Measurements from ENCODE around the gene MCL1. TPM values are rescaled to one million over a fixed set of nuclear protein-coding genes. Genes with fewer than 3 reads are reported as not detected.
A peak's percentile ranks its signal among the peaks of the same experiment; 100 is the strongest.

Gene MCL1
- total RNA-seq, 4 donors from 2014 or later = 235 to 306 (median 258) TPM

GRCh38 chr1:150557065-150557600 is 22.3 kb downstream of the MCL1 start:
- H3K9me3 ChIP-seq = no peaks in the 10 kb centered on the region
- peaks cover 0 to 40% (median 0%) of the 10 kb centered on the region in 3 donors for H3K36me3 ChIP-seq
- no peak for TF ChIP-seq EP300 (IDR thresholded peaks at IDR 0.05)
- no peak for TF ChIP-seq CTCF (IDR thresholded peaks at IDR 0.05)
- no peak for TF ChIP-seq POLR2A (IDR thresholded peaks at IDR 0.05)
- H3K4me1 ChIP-seq = peaks cover 5 to 78% (median 43%) of the 10 kb centered on the region in 4 donors
- H3K27ac ChIP-seq = peak overlapping the region in 2 of 4 donors; percentile 35 to 100
- no peak for DNase-seq (ENCODE audit: low spot score in 2 of 2)
- WGBS, 2 donors = 80 to 86% methylated on average over 22 to 24 of the region's 26 CpGs
- H3K4me3 ChIP-seq = no peak overlapping the region
- no peaks in the 10 kb centered on the region for H3K27me3 ChIP-seq

GRCh38 chr1:150555971-150556865 is 23.2 kb downstream of the MCL1 start:
- Histone ChIP-seq H3K9me3 (no peaks in the 10 kb centered on the region), H3K36me3 (peaks cover 0 to 40% (median 0%) of the 10 kb centered on the region in 3 donors), H3K27ac (peak overlapping the region in 2 of 4 donors; percentile 35 to 100), H3K4me1 (peaks cover 5 to 86% (median 47%) of the 10 kb centered on the region in 4 donors), H3K27me3 (no peaks in the 10 kb centered on the region), H3K4me3 (no peak overlapping the region)
- WGBS, 2 donors = 58 to 63% methylated on average over 19 to 24 of the region's 26 CpGs
- DNase-seq (ENCODE audit: low spot score in 2 of 2) = no peak
- TF ChIP-seq POLR2A (IDR thresholded peaks at IDR 0.05) (no peak), EP300 (IDR thresholded peaks at IDR 0.05) (no peak), CTCF (IDR thresholded peaks at IDR 0.05) (no peak)

- no peak for TF ChIP-seq CTCF (IDR thresholded peaks at IDR 0.05)
- no peak for TF ChIP-seq POLR2A (IDR thresholded peaks at IDR 0.05)
- no peak for TF ChIP-seq EP300 (IDR thresholded peaks at IDR 0.05)
- Histone ChIP-seq H3K36me3 (peaks cover 0 to 40% (median 0%) of the 10 kb centered on the region in 3 donors), H3K4me1 (peaks cover 3 to 90% (median 47%) of the 10 kb centered on the region in 4 donors), H3K4me3 (no peak overlapping the region), H3K27me3 (no peaks in the 10 kb centered on the region), H3K27ac (peak overlapping the region in 1 of 4 donors; percentile 96), H3K9me3 (no peaks in the 10 kb centered on the region)
- 86 to 87% methylated on average over 19 of the region's 19 CpGs for WGBS, 2 donors
- no peak for DNase-seq (ENCODE audit: low spot score in 2 of 2)
These were observed 24.0 kb downstream of the MCL1 start for GRCh38 chr1:150555198-150555970.

GRCh38 chr1:150554086-150554452 is 25.3 kb downstream of the MCL1 start:
- H3K27ac ChIP-seq = peak overlapping the region in 3 of 4 donors; percentile 84 to 99 (median 96)
- WGBS, 2 donors = 84 to 91% methylated on average over 8 of the region's 8 CpGs
- H3K9me3 ChIP-seq = no peaks in the 10 kb centered on the region
- H3K4me1 ChIP-seq = peaks cover 0 to 89% (median 40%) of the 10 kb centered on the region in 4 donors
- H3K27me3 ChIP-seq = no peaks in the 10 kb centered on the region
- no peak for DNase-seq (ENCODE audit: low spot score in 2 of 2)
- TF ChIP-seq EP300 (IDR thresholded peaks at IDR 0.05) (no peak), CTCF (IDR thresholded peaks at IDR 0.05) (no peak), POLR2A (IDR thresholded peaks at IDR 0.05) (no peak)
- no peak overlapping the region for H3K4me3 ChIP-seq
- H3K36me3 ChIP-seq = peaks cover 0 to 40% (median 0%) of the 10 kb centered on the region in 3 donors
